ENCODE data around the gene KANK3. TPM values are rescaled to one million over a fixed set of nuclear protein-coding genes. Genes with fewer than 3 reads are reported as not detected.
"Not testable (repeated sequence)": the region's sequence is repeated elsewhere in the genome, so short reads cannot be mapped to it uniquely, and the experiment has no call there.

KANK3 gene
- polyA plus RNA-seq, 2 of the 4 experiments (the other 2 are of a cell fraction) = 1.0 to 1.5 TPM

- ChIA-PET CTCF (interaction anchor here (2.2 to 6.6 kb wide), 2 partner anchors 9 to 10 kb away, joined by 6 to 43 read pairs; no protein-coding TSS in a partner anchor), POLR2A (no interaction called here)
- Histone ChIP-seq H3K4me3 (0 out of 3 replicates have a peak overlapping the region, but pooled peaks have one; percentile 44), H3K4me1 (peaks cover 9% of the 10 kb centered on the region; the same call in 2 of the 3 replicates), H3K9me3 (no peaks in the 10 kb centered on the region), H3K27ac (no peak overlapping the region), H3K4me2 (peak overlapping the region; percentile 71)
- ATAC-seq = no peak
- no peak for DNase-seq (ENCODE audit: low read depth in 1 of 2, low spot score in 1 of 2)
- WGBS (ENCODE audit: missing lambda C conversion rate) = 51% methylated on average over 11 of the region's 11 CpGs
- FAIRE-seq = no peak
- TF ChIP-seq CBX8 (IDR thresholded peaks at IDR 0.05) (no peak), HES2 (IDR thresholded peaks at IDR 0.05) (no peak), ATOH8 (CRISPR knock-in tag; IDR thresholded peaks at IDR 0.05; ENCODE audit: low read depth) (no peak), BHLHE40 (IDR thresholded peaks at IDR 0.05; ENCODE audit: low read depth, low read length) (no peak), CBX2 (IDR thresholded peaks at IDR 0.05; ENCODE audit: borderline replicate concordance, low read depth) (no peak), ZFP36 (IDR thresholded peaks at IDR 0.05; ENCODE audit: borderline replicate concordance, partially characterized antibody) (no peak), GATA3 (IDR thresholded peaks at IDR 0.05; ENCODE audit: borderline replicate concordance) (no peak)
These were observed 402 bp upstream of the KANK3 start for GRCh38 chr19:8343483-8343844.

- 87% methylated on average over 3 of the region's 14 CpGs for WGBS (ENCODE audit: missing lambda C conversion rate)
- TF ChIP-seq ATOH8 (CRISPR knock-in tag; IDR thresholded peaks at IDR 0.05; ENCODE audit: low read depth) = no peak
- no peak for TF ChIP-seq EHMT2 (IDR thresholded peaks at IDR 0.05; ENCODE audit: low read depth)
- no peak for TF ChIP-seq CTCF (IDR thresholded peaks at IDR 0.05)
- CTCF ChIA-PET = interaction anchor here (0.6 to 6.6 kb wide), 3 partner anchors 7 to 224 kb away, joined by 3 to 43 read pairs (median 6); no protein-coding TSS in a partner anchor
These were observed 762 bp downstream of the KANK3 start for GRCh38 chr19:8342316-8342683.

GRCh38 chr19:8341504-8341903, 1.6 kb downstream of the KANK3 start:
- ATAC-seq; H3K4me2 ChIP-seq; FAIRE-seq; H3K9me3 ChIP-seq; H3K4me1 ChIP-seq; H3K4me3 ChIP-seq; H3K27ac ChIP-seq; POLR2A ChIA-PET; DNase-seq (ENCODE audit: low read depth in 1 of 2, low spot score in 1 of 2): not testable (repeated sequence)
- CTCF ChIA-PET = interaction anchor here (1.3 to 6.6 kb wide), 3 partner anchors 12 to 164 kb away, joined by 3 to 43 read pairs (median 7); no protein-coding TSS in a partner anchor
- 72% methylated on average over 4 of the region's 4 CpGs for WGBS (ENCODE audit: missing lambda C conversion rate)

More at GRCh38 chr19:8342316-8342683, 762 bp downstream of the KANK3 start:
- POLR2A ChIA-PET = no interaction called here
- Histone ChIP-seq H3K9me3 (no peaks in the 10 kb centered on the region), H3K4me3 (no peak overlapping the region), H3K27ac (no peak overlapping the region), H3K4me1 (0 out of 3 replicates have a peak, but pooled peaks cover 3% of the 10 kb centered on the region), H3K4me2 (no peak overlapping the region)
- peak; percentile 7 to 14; a peak in 3 of 6 replicates for ATAC-seq
- FAIRE-seq = no peak
- DNase-seq (ENCODE audit: low read depth in 1 of 2, low spot score in 1 of 2) = no peak

GRCh38 chr19:8340341-8341096, 2.5 kb downstream of the KANK3 start:
- TF ChIP-seq PHF8 (IDR thresholded peaks at IDR 0.05; ENCODE audit: borderline replicate concordance, low read depth) = no peak
- TF ChIP-seq CBX2 (IDR thresholded peaks at IDR 0.05; ENCODE audit: borderline replicate concordance, low read depth) = no peak
- TF ChIP-seq NFE2L2 (conservative IDR thresholded peaks at IDR 0.05; ENCODE audit: low read length) = no peak
- no peak for TF ChIP-seq TP53 (CRISPR knock-in tag; IDR thresholded peaks at IDR 0.05)
- TF ChIP-seq CEBPB (IDR thresholded peaks at IDR 0.05) = no peak
- TF ChIP-seq MYC (IDR thresholded peaks at IDR 0.05; ENCODE audit: borderline replicate concordance, low read length) = no peak
- Histone ChIP-seq H3K4me3 (no peak overlapping the region), H3K9me3 (no peaks in the 10 kb centered on the region), H3K4me2 (no peak overlapping the region), H3K4me1 (0 out of 3 replicates have a peak, but pooled peaks cover 3% of the 10 kb centered on the region), H3K27ac (no peak overlapping the region)
- DNase-seq (ENCODE audit: low read depth in 1 of 2, low spot score in 1 of 2) (no peak), FAIRE-seq (no peak), ATAC-seq (no peak)
- ChIA-PET POLR2A (no interaction called here), CTCF (interaction anchor here (0.8 to 6.6 kb wide), 6 partner anchors 8 to 165 kb away, joined by 3 to 43 read pairs (median 3); partner anchors contain the start of gene MARCHF2)
- 50% methylated on average over 15 of the region's 15 CpGs for WGBS (ENCODE audit: missing lambda C conversion rate)
